GM12878 (cell line): ENCODE results near the gene DET1. TPM values are rescaled to one million over a fixed set of nuclear protein-coding genes. Genes with fewer than 3 reads are reported as not detected.

ENCODE experiments used
- ATAC-seq: fragments of 200-7000 bp; cut with Tn5 transposase; 3 replicates; pipeline ENCODE4 v1.9.1; 2020; ENCODE audit warnings: mild to moderate bottlenecking, moderate library complexity
- BruUV-seq: library from RNA; stranded (reverse); fragments of 400-500 nt; replicated peaks from 2 replicates; lab custom pipeline; 2021; lab: Mats Ljungman, UMichigan
- CTCF ChIA-PET: fragments of 300-600 bp; sonication (Branson Sonifier 250); formaldehyde crosslinking; extraction: SDS; loops from one replicate; lab custom pipeline; 2021; ENCODE audit warnings: inconsistent platforms; lab: Yijun Ruan, JAX
- POLR2A ChIA-PET: fragments of 350-600 bp; formaldehyde crosslinking; extraction: SDS; loops from one replicate; lab custom pipeline; 2021; ENCODE audit warnings: inconsistent platforms; lab: Charles Lee
- RAD21 ChIA-PET: fragments of 300-600 bp; sonication (Branson Sonifier 250); formaldehyde crosslinking; loops from one replicate; lab custom pipeline; 2023; ENCODE audit warnings: antibody characterized with exemption; ENCODE audit not compliant: unreplicated experiment; lab: Charles Lee
- SMC1A ChIA-PET: fragments of 300-600 bp; sonication (Branson Sonifier 250); formaldehyde crosslinking; loops from one replicate; lab custom pipeline; 2023; ENCODE audit not compliant: unreplicated experiment, uncharacterized antibody; lab: Charles Lee
- DNase-seq: peaks from one replicate; pipeline ENCODE4 v3.0.0-alpha.2; 2011; ENCODE audit warnings: low read depth, low spot score
- FAIRE-seq: peaks from 3 replicates; lab custom pipeline; 2011; peaks lifted over from hg19 to GRCh38; lab: Jason Lieb, UNC
- H2AFZ ChIP-seq: 2 replicates; pipeline ENCODE4 v1.6.0; 2011; ENCODE audit warnings: low read depth, low read length, control low read depth; ENCODE audit not compliant: control insufficient read depth
- H3K27ac ChIP-seq: 2 replicates; pipeline ENCODE4 v1.5.1; 2011; ENCODE audit warnings: control low read depth; ENCODE audit not compliant: control insufficient read depth, insufficient read depth
- H3K27me3 ChIP-seq, 2 experiments: replicated peaks in 1 of 2; 2 replicates each; pipeline versions ENCODE4 v1.6.0 to v1.6.1; 2011; ENCODE audit warnings: low read length in 1 of 2; ENCODE audit not compliant: control insufficient read depth in 2 of 2, insufficient read depth in 2 of 2
- H3K36me3 ChIP-seq, 2 experiments: 2 replicates each; pipeline ENCODE4 v1.5.1; 2011; ENCODE audit warnings: low read length in 1 of 2; ENCODE audit not compliant: control insufficient read depth in 2 of 2, insufficient read depth in 2 of 2
- H3K4me1 ChIP-seq: 2 replicates; pipeline ENCODE4 v1.6.1; 2011; ENCODE audit warnings: mild to moderate bottlenecking, low read length, moderate library complexity, mixed read lengths; ENCODE audit not compliant: control insufficient read depth, insufficient read depth
- H3K4me2 ChIP-seq: 2 replicates; pipeline ENCODE4 v1.6.0; 2011; ENCODE audit warnings: control low read depth; ENCODE audit not compliant: control insufficient read depth, insufficient read depth
- H3K4me3 ChIP-seq: fragments of 200-600 bp; sonication (generic); 2 replicates; pipeline ENCODE4 v1.5.1; 2016
- H3K79me2 ChIP-seq: 2 replicates; pipeline ENCODE4 v1.6.0; 2011; ENCODE audit warnings: low read length; ENCODE audit not compliant: control insufficient read depth, insufficient read depth
- H3K9ac ChIP-seq: 2 replicates; pipeline ENCODE4 v1.8.0; 2011; ENCODE audit warnings: low read length, control low read depth, mixed read lengths; ENCODE audit not compliant: control insufficient read depth, insufficient read depth
- H3K9me3 ChIP-seq: replicated peaks from 3 replicates; pipeline ENCODE4 v1.5.1; 2011; ENCODE audit warnings: mild to moderate bottlenecking, low read length; ENCODE audit not compliant: control insufficient read depth, insufficient read depth
- H4K20me1 ChIP-seq: 2 replicates; pipeline ENCODE4 v1.6.0; 2011; ENCODE audit not compliant: control insufficient read depth, insufficient read depth
- ATF2 ChIP-seq: IDR thresholded peaks from 2 replicates; pipeline ENCODE4 v1.6.1; 2012; ENCODE audit warnings: low read length, inconsistent platforms
- BACH1 ChIP-seq: fragments of 450-650 bp; IDR thresholded peaks from 2 replicates; pipeline ENCODE4 v1.6.1; 2017; ENCODE audit warnings: mild to moderate bottlenecking, borderline replicate concordance
- CBX3 ChIP-seq: fragments of 200-600 bp; sonication (generic); IDR thresholded peaks from 2 replicates; pipeline ENCODE4 v1.6.1; 2016; ENCODE audit warnings: low read depth, borderline replicate concordance
- CEBPZ ChIP-seq: fragments of 150-350 bp; IDR thresholded peaks from 2 replicates; pipeline ENCODE4 v1.6.1; 2016; ENCODE audit warnings: low read depth, low read length
- EP300 ChIP-seq, 2 experiments: fragments of 150-350 bp in 1 of 2; IDR thresholded peaks; 2 replicates each; pipeline ENCODE4 v1.6.1; 2011 to 2012; ENCODE audit warnings: low read depth in 2 of 2, low read length in 2 of 2, borderline replicate concordance in 1 of 2, improper control_type of control experiment in 1 of 2, inconsistent platforms in 1 of 2; ENCODE audit not compliant: control insufficient read depth in 1 of 2
- ESRRA ChIP-seq: IDR thresholded peaks from 2 replicates; pipeline ENCODE4 v1.6.1; 2012; ENCODE audit warnings: mild to moderate bottlenecking, low read length, improper control_type of control experiment
- IKZF1 ChIP-seq: fragments of 450-650 bp; conservative IDR thresholded peaks from 2 replicates; pipeline ENCODE4 v1.6.1; 2017; ENCODE audit warnings: antibody characterized with exemption, mild to moderate bottlenecking
- JUND ChIP-seq: IDR thresholded peaks from 2 replicates; pipeline ENCODE4 v1.6.1; 2012; ENCODE audit warnings: low read depth, mild to moderate bottlenecking, low read length, improper control_type of control experiment, moderate library complexity
- MEF2A ChIP-seq: IDR thresholded peaks from 2 replicates; pipeline ENCODE4 v1.6.1; 2011; ENCODE audit warnings: low read depth, mild to moderate bottlenecking, low read length, moderate library complexity; ENCODE audit not compliant: insufficient read depth
- NFIC ChIP-seq: IDR thresholded peaks from 2 replicates; pipeline ENCODE4 v1.6.1; 2012; ENCODE audit warnings: low read depth, mild to moderate bottlenecking, inconsistent platforms, low read length, moderate library complexity
- NR2C1 ChIP-seq: fragments of 450-650 bp; IDR thresholded peaks from 2 replicates; pipeline ENCODE4 v1.6.1; 2017; ENCODE audit warnings: antibody characterized with exemption, mild to moderate bottlenecking, moderate library complexity
- PML ChIP-seq: IDR thresholded peaks from 2 replicates; pipeline ENCODE4 v1.6.1; 2012; ENCODE audit warnings: low read length, inconsistent platforms
- RELA ChIP-seq: fragments of 450-650 bp; IDR thresholded peaks from 2 replicates; pipeline ENCODE4 v1.8.0; 2014; ENCODE audit warnings: borderline replicate concordance; ENCODE audit not compliant: partially characterized antibody
- STAT1 ChIP-seq: fragments of 450-650 bp; conservative IDR thresholded peaks from 2 replicates; pipeline ENCODE4 v1.6.1; 2014; ENCODE audit warnings: antibody characterized with exemption, mild to moderate bottlenecking
- TCF12 ChIP-seq: IDR thresholded peaks from 2 replicates; pipeline ENCODE4 v1.6.1; 2011; ENCODE audit warnings: low read depth, mild to moderate bottlenecking, low read length
- WRNIP1 ChIP-seq: IDR thresholded peaks from 2 replicates; pipeline ENCODE4 v1.6.1; 2011; ENCODE audit warnings: low read depth, low read length, improper control_type of control experiment, borderline replicate concordance
- ZBTB11 ChIP-seq: fragments of 450-650 bp; formaldehyde crosslinking; IDR thresholded peaks from 2 replicates; pipeline ENCODE4 v1.5.0; 2022; ENCODE audit warnings: mild to moderate bottlenecking, missing genetic modification characterization
- WGBS: methylation state at CpG from one replicate; pipeline ENCODE4 v1.1.6; 2016; ENCODE audit warnings: low lambda C conversion rate; ENCODE audit not compliant: insufficient replicate concordance, insufficient coverage; ENCODE audit errors: missing lambda C conversion rate; 5-methylcytosine and 5-hydroxymethylcytosine counted together
- in situ Hi-C: fragments of 300-500 bp; cut with MboI; formaldehyde crosslinking; loops from 9 replicates; pipeline ENCODE4 v1.14.3; 2018; ENCODE audit warnings: mixed read lengths
- intact Hi-C: fragments of 100-400 bp; cut with micrococcal nuclease; formaldehyde crosslinking; loops from one replicate; pipeline ENCODE4 v1.14.2; 2022; ENCODE audit not compliant: unreplicated experiment
- polyA plus RNA-seq, 11 experiments: library from polyadenylated mRNA; depleted of rRNA in 4 of 11; unstranded in 6 of 11; stranded (reverse) in 5 of 11; fragments of >200 nt; fragmentation: Nextera tagmentation in 4 of 11; fragmentation: Illumina TruSeq in 1 of 11; extraction: Ambion mirVana in 4 of 11; extraction: Trizol in 1 of 11; gene quantifications; 1 replicate in 1 of 11; 2 replicates in 10 of 11; pipeline versions ENCODE4 v1.2.1 to v1.2.3, GENCODE V29; 2011 to 2016; ENCODE audit warnings: inconsistent platforms in 2 of 11, missing spikeins in 2 of 11, low read depth in 1 of 11
- total RNA-seq, 4 experiments: library from RNA; depleted of rRNA in 3 of 4; stranded (reverse); fragments of >200 nt in 3 of 4; fragmentation: Illumina TruSeq in 1 of 4; extraction: Trizol in 1 of 4; gene quantifications; 2 replicates each; pipeline versions ENCODE4 v1.2.1 to v1.2.3, GENCODE V29; 2013 to 2021

Gene DET1
- total and polyA plus RNA-seq, 10 of the 15 experiments (the other 5 are each of a cell fraction or from before 2014, with no cell fraction given), result 0.16 to 2.7 (median 1.4) TPM

- no TSS peak for BruUV-seq
- ChIA-PET SMC1A (interaction anchor here (0.9 to 1.3 kb wide), 3 partner anchors 146 to 224 kb away, joined by 3 to 4 read pairs (median 3); no protein-coding TSS in a partner anchor), RAD21 (interaction anchor here (1.0 to 1.5 kb wide), 2 partner anchors 145 to 147 kb away, joined by 3 to 6 read pairs; partner anchors contain the start of gene AEN), POLR2A (no interaction called here), CTCF (interaction anchor here (0.9 to 1.9 kb wide), 7 partner anchors 14 to 358 kb away, joined by 3 to 10 read pairs (median 4); no protein-coding TSS in a partner anchor)
- Histone ChIP-seq H4K20me1 (no peaks in the 10 kb centered on the region), H3K27ac (no peak overlapping the region), H3K79me2 (no peaks in the 10 kb centered on the region; the same call in 1 of the 2 replicates), H3K9ac (no peak overlapping the region), H3K4me3 (no peak overlapping the region), H3K36me3 (peaks cover 7 to 26% of the 10 kb centered on the region in 2 experiments), H3K4me2 (no peak overlapping the region), H3K9me3 (no peaks in the 10 kb centered on the region), H2AFZ (no peak overlapping the region), H3K27me3 (no peaks in the 10 kb centered on the region), H3K4me1 (peaks cover 4% of the 10 kb centered on the region)
- FAIRE-seq, result no peak
- no peak for ATAC-seq
- in situ Hi-C loops (loop anchor here (5.0 kb wide), 1 partner anchor 145 kb away; the partner anchor contains the start of gene AEN), intact Hi-C loops (loop anchor here (2.0 to 5.0 kb wide), 2 partner anchors 225 to 358 kb away; no protein-coding TSS in a partner anchor)
- 97% methylated on average over 7 of the region's 7 CpGs for WGBS
- no peak for DNase-seq
- no peak for TF ChIP-seq RELA
- TF ChIP-seq ATF2, result no peak
- no peak for TF ChIP-seq ESRRA
- no peak for TF ChIP-seq NFIC
- no peak for TF ChIP-seq ZBTB11 (CRISPR knock-in tag)
- no peak for TF ChIP-seq WRNIP1
- no peak for TF ChIP-seq CBX3
- no peak for TF ChIP-seq IKZF1
- TF ChIP-seq CEBPZ, result no peak
- no peak for TF ChIP-seq TCF12
- no peak for TF ChIP-seq MEF2A
- TF ChIP-seq PML, result no peak
- no peak for TF ChIP-seq JUND
- TF ChIP-seq NR2C1, result no peak
- TF ChIP-seq EP300 (IDR thresholded peaks at IDR 0.05; ENCODE audit: borderline replicate concordance in 1 of 2, control insufficient read depth in 1 of 2, low read depth in 2 of 2, low read length in 2 of 2), result no peak
- TF ChIP-seq STAT1, result no peak
- no peak for TF ChIP-seq BACH1
Measured at GRCh38 chr15:88477126-88477525, 69.4 kb downstream of the DET1 start.
